CD4-positive, CD25-positive, alpha-beta regulatory T cell (primary cell): ENCODE measurements around the gene PSG2. TPM values are rescaled to one million over a fixed set of nuclear protein-coding genes. Genes with fewer than 3 reads are reported as not detected.
"Not testable (repeated sequence)": the region's sequence is repeated elsewhere in the genome, so short reads cannot be mapped to it uniquely, and the experiment has no call there.

Experiments
- ATAC-seq, 2 donors: fragments of 150-1000 bp; cut with Tn5 transposase; one replicate each; pipeline ENCODE4 v1.10.0; 2021; ENCODE audit warnings: low read depth in 2 of 2, moderate number of reproducible peaks in 2 of 2, moderate library complexity in 1 of 2
- DNase-seq, 3 donors: peaks; one replicate each; pipeline versions ENCODE4 v3.0.0 to v3.0.0-alpha.2; 2012 to 2022; ENCODE audit warnings: mixed read lengths in 1 of 3
- H3K27ac ChIP-seq: one replicate; pipeline ENCODE4 v1.7.0; 2013; ENCODE audit warnings: mild to moderate bottlenecking, low read length; ENCODE audit not compliant: insufficient read depth, poor library complexity, severe bottlenecking
- H3K27me3 ChIP-seq: one replicate; pipeline ENCODE4 v1.7.0; 2013; ENCODE audit warnings: low read length; ENCODE audit not compliant: control insufficient read depth, insufficient read depth
- H3K36me3 ChIP-seq: one replicate; pipeline ENCODE4 v1.7.0; 2013; ENCODE audit warnings: mild to moderate bottlenecking, low read length, moderate library complexity; ENCODE audit not compliant: control insufficient read depth, insufficient read depth
- H3K4me1 ChIP-seq: 2 replicates; pipeline ENCODE4 v1.7.0; 2013; ENCODE audit warnings: mild to moderate bottlenecking, low read length; ENCODE audit not compliant: insufficient read depth, control insufficient read depth, poor library complexity, severe bottlenecking
- H3K4me3 ChIP-seq: one replicate; pipeline ENCODE4 v1.7.0; 2013; ENCODE audit warnings: low read depth, mild to moderate bottlenecking, low read length, moderate library complexity
- H3K9me3 ChIP-seq, 2 experiments: 1 replicate in 1 of 2; 2 replicates in 1 of 2; pipeline ENCODE4 v1.7.0; 2013; ENCODE audit warnings: low read length in 2 of 2, mild to moderate bottlenecking in 1 of 2, moderate library complexity in 1 of 2; ENCODE audit not compliant: control insufficient read depth in 2 of 2
- H3K27ac Mint-ChIP-seq, 3 donors: one replicate each; pipeline ENCODE4 v1.8.0; 2020 to 2022; ENCODE audit warnings: mild to moderate bottlenecking in 3 of 3, mixed read lengths in 3 of 3, moderate library complexity in 2 of 3
- H3K27me3 Mint-ChIP-seq: one replicate; pipeline ENCODE4 v1.8.0; 2022; ENCODE audit warnings: mild to moderate bottlenecking, mixed read lengths
- H3K36me3 Mint-ChIP-seq: one replicate; pipeline ENCODE4 v1.8.0; 2020; ENCODE audit warnings: mixed read lengths
- H3K4me1 Mint-ChIP-seq, 4 donors: one replicate each; pipeline ENCODE4 v1.8.0; 2020 to 2022; ENCODE audit warnings: mixed read lengths in 4 of 4, mild to moderate bottlenecking in 1 of 4
- H3K4me3 Mint-ChIP-seq, 4 donors: one replicate each; pipeline ENCODE4 v1.8.0; 2020 to 2022; ENCODE audit warnings: mild to moderate bottlenecking in 4 of 4, mixed read lengths in 4 of 4, moderate library complexity in 3 of 4
- H3K9me3 Mint-ChIP-seq, 7 donors: one replicate each; pipeline ENCODE4 v1.8.0; 2020 to 2022; ENCODE audit warnings: mixed read lengths in 7 of 7, mild to moderate bottlenecking in 3 of 7, moderate library complexity in 2 of 7
- polyA plus RNA-seq, 4 donors: library from polyadenylated mRNA; unstranded; fragments of 300-500 nt; fragmentation: Illumina TruSeq; gene quantifications; one replicate each; pipeline ENCODE4 v1.2.3, GENCODE V29; 2021
- total RNA-seq: library from RNA; stranded (reverse); gene quantifications from one replicate; pipeline ENCODE4 v1.2.3, GENCODE V29; 2022

Gene PSG2
- total RNA-seq, result 0.27 TPM
- not detected for polyA plus RNA-seq

- not testable (repeated sequence) for H3K9me3 Mint-ChIP-seq, H3K27me3 Mint-ChIP-seq, H3K4me3 ChIP-seq, H3K36me3 Mint-ChIP-seq, H3K27ac Mint-ChIP-seq, H3K4me1 Mint-ChIP-seq, H3K27me3 ChIP-seq, H3K4me1 ChIP-seq, H3K27ac ChIP-seq, DNase-seq, H3K9me3 ChIP-seq, H3K36me3 ChIP-seq, ATAC-seq, H3K4me3 Mint-ChIP-seq
Measured at GRCh38 chr19:43082601-43083000, at the start of gene PSG2. PSG2 (minus strand) TSS chr19:43082701; CDS start chr19:43082569, 132 bp downstream.

- not testable (repeated sequence) for H3K4me3 ChIP-seq, DNase-seq, H3K27ac ChIP-seq, H3K27me3 ChIP-seq, H3K9me3 ChIP-seq, H3K4me3 Mint-ChIP-seq, H3K36me3 Mint-ChIP-seq, H3K36me3 ChIP-seq, ATAC-seq, H3K9me3 Mint-ChIP-seq, H3K4me1 ChIP-seq, H3K27me3 Mint-ChIP-seq, H3K27ac Mint-ChIP-seq, H3K4me1 Mint-ChIP-seq
Measured at GRCh38 chr19:43131281-43131842, 48.9 kb upstream of the PSG2 start.

GRCh38 chr19:43129197-43129596, 46.7 kb upstream of the PSG2 start:
- H3K27ac Mint-ChIP-seq, DNase-seq, H3K4me1 Mint-ChIP-seq, H3K4me1 ChIP-seq, H3K27me3 Mint-ChIP-seq, H3K27ac ChIP-seq, H3K36me3 ChIP-seq, H3K9me3 Mint-ChIP-seq, H3K27me3 ChIP-seq, H3K4me3 ChIP-seq, H3K9me3 ChIP-seq, ATAC-seq, H3K4me3 Mint-ChIP-seq, H3K36me3 Mint-ChIP-seq: not testable (repeated sequence)

GRCh38 chr19:43127336-43127735, 44.8 kb upstream of the PSG2 start:
- not testable (repeated sequence) for H3K27me3 Mint-ChIP-seq, H3K4me3 ChIP-seq, H3K27ac ChIP-seq, H3K36me3 Mint-ChIP-seq, H3K4me1 Mint-ChIP-seq, H3K4me1 ChIP-seq, H3K36me3 ChIP-seq, H3K9me3 Mint-ChIP-seq, H3K27me3 ChIP-seq, H3K4me3 Mint-ChIP-seq, ATAC-seq, H3K9me3 ChIP-seq, DNase-seq, H3K27ac Mint-ChIP-seq

GRCh38 chr19:43126720-43127119, 44.2 kb upstream of the PSG2 start:
- H3K4me3 Mint-ChIP-seq, result no peak overlapping the region
- H3K9me3 Mint-ChIP-seq, result peaks cover 0 to 6% (median 0%) of the 10 kb centered on the region in 7 donors
- no peaks in the 10 kb centered on the region for H3K27me3 ChIP-seq
- DNase-seq, result no peak
- H3K27me3 Mint-ChIP-seq, result no peaks in the 10 kb centered on the region
- no peaks in the 10 kb centered on the region for H3K4me1 ChIP-seq
- H3K4me1 Mint-ChIP-seq, result no peaks in the 10 kb centered on the region
- no peak for ATAC-seq
- H3K9me3 ChIP-seq, result no peaks in the 10 kb centered on the region
- H3K27ac Mint-ChIP-seq, result no peak overlapping the region
- no peaks in the 10 kb centered on the region for H3K36me3 ChIP-seq
- no peak overlapping the region for H3K4me3 ChIP-seq
- H3K36me3 Mint-ChIP-seq, result no peaks in the 10 kb centered on the region
- H3K27ac ChIP-seq, result no peak overlapping the region

GRCh38 chr19:43124360-43124759, 41.9 kb upstream of the PSG2 start:
- no peaks in the 10 kb centered on the region for H3K4me1 Mint-ChIP-seq
- ATAC-seq (no peak), DNase-seq (no peak)
- Histone ChIP-seq H3K4me1 (no peaks in the 10 kb centered on the region), H3K9me3 (no peaks in the 10 kb centered on the region), H3K27me3 (no peaks in the 10 kb centered on the region), H3K4me3 (no peak overlapping the region), H3K36me3 (no peaks in the 10 kb centered on the region), H3K27ac (no peak overlapping the region)
- peaks cover 0 to 6% (median 0%) of the 10 kb centered on the region in 7 donors for H3K9me3 Mint-ChIP-seq
- H3K36me3 Mint-ChIP-seq, result no peaks in the 10 kb centered on the region
- H3K4me3 Mint-ChIP-seq, result no peak overlapping the region
- no peaks in the 10 kb centered on the region for H3K27me3 Mint-ChIP-seq
- no peak overlapping the region for H3K27ac Mint-ChIP-seq

GRCh38 chr19:43120433-43121026, 38.0 kb upstream of the PSG2 start:
- not testable (repeated sequence) for H3K27ac Mint-ChIP-seq, H3K4me1 Mint-ChIP-seq, H3K27me3 Mint-ChIP-seq, H3K4me3 Mint-ChIP-seq, H3K27me3 ChIP-seq, H3K36me3 ChIP-seq, H3K9me3 ChIP-seq, H3K27ac ChIP-seq, H3K36me3 Mint-ChIP-seq, H3K9me3 Mint-ChIP-seq, H3K4me3 ChIP-seq, DNase-seq, H3K4me1 ChIP-seq, ATAC-seq

GRCh38 chr19:43119526-43119925, 37.0 kb upstream of the PSG2 start:
- H3K27ac ChIP-seq, H3K4me1 ChIP-seq, H3K4me3 ChIP-seq, H3K27ac Mint-ChIP-seq, ATAC-seq, H3K4me1 Mint-ChIP-seq, H3K4me3 Mint-ChIP-seq, H3K27me3 ChIP-seq, H3K36me3 Mint-ChIP-seq, H3K27me3 Mint-ChIP-seq, H3K9me3 Mint-ChIP-seq, DNase-seq, H3K9me3 ChIP-seq, H3K36me3 ChIP-seq: not testable (repeated sequence)
